ENCODE data around the gene AGR3. TPM values are rescaled to one million over a fixed set of nuclear protein-coding genes. Genes with fewer than 3 reads are reported as not detected.

Gene AGR3
- total and polyA plus RNA-seq, 2 experiments from 2014 or later = 51.0 to 74.3 TPM

GRCh38 chr7:16918288-16918895 lies 36.6 kb upstream of the AGR3 start:
- 49% methylated on average over 6 of the region's 6 CpGs for WGBS (ENCODE audit: low lambda C conversion rate, missing lambda C conversion rate)
- TF ChIP-seq, protein P1, sequence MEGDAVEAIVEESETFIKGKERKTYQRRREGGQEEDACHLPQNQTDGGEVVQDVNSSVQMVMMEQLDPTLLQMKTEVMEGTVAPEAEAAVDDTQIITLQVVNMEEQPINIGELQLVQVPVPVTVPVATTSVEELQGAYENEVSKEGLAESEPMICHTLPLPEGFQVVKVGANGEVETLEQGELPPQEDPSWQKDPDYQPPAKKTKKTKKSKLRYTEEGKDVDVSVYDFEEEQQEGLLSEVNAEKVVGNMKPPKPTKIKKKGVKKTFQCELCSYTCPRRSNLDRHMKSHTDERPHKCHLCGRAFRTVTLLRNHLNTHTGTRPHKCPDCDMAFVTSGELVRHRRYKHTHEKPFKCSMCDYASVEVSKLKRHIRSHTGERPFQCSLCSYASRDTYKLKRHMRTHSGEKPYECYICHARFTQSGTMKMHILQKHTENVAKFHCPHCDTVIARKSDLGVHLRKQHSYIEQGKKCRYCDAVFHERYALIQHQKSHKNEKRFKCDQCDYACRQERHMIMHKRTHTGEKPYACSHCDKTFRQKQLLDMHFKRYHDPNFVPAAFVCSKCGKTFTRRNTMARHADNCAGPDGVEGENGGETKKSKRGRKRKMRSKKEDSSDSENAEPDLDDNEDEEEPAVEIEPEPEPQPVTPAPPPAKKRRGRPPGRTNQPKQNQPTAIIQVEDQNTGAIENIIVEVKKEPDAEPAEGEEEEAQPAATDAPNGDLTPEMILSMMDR (IDR thresholded peaks at IDR 0.05; ENCODE audit: poor library complexity) = peak; percentile 82
- TF ChIP-seq EZH2 (IDR thresholded peaks at IDR 0.05; ENCODE audit: borderline replicate concordance) = no peak
- peaks cover 38% of the 10 kb centered on the region for H3K4me1 ChIP-seq (ENCODE audit: insufficient read depth)

GRCh38 chr7:16916738-16917137 lies 35.0 kb upstream of the AGR3 start:
- H3K4me1 ChIP-seq (ENCODE audit: insufficient read depth) = peaks cover 36% of the 10 kb centered on the region
- H3K9me2 ChIP-seq (replicated peaks; ENCODE audit: insufficient read depth) = no peaks in the 10 kb centered on the region
- no peak overlapping the region for H2AFZ ChIP-seq
- no peak overlapping the region for H3K4me3 ChIP-seq
- H3K79me2 ChIP-seq = no peaks in the 10 kb centered on the region
- no peaks in the 10 kb centered on the region for H3K36me3 ChIP-seq (replicated peaks; ENCODE audit: insufficient read depth, low read depth)
- no peaks in the 10 kb centered on the region for H3K9me3 ChIP-seq (ENCODE audit: low read depth)
- 98% methylated on average over 5 of the region's 5 CpGs for WGBS (ENCODE audit: low lambda C conversion rate, missing lambda C conversion rate)
- peak overlapping the region; percentile 29 for H3K4me2 ChIP-seq
- no peaks in the 10 kb centered on the region for H4K20me1 ChIP-seq (ENCODE audit: insufficient read depth, poor library complexity, severe bottlenecking)
- DNase-seq (ENCODE audit: low spot score) = no peak
- no peaks in the 10 kb centered on the region for H3K27me3 ChIP-seq
- TF ChIP-seq, protein P1 (IDR thresholded peaks at IDR 0.05; ENCODE audit: poor library complexity) = no peak
- TF ChIP-seq EZH2phosphoT487 (IDR thresholded peaks at IDR 0.05; ENCODE audit: low read depth, severe bottlenecking, unreplicated experiment) (no peak), EZH2 (IDR thresholded peaks at IDR 0.05; ENCODE audit: borderline replicate concordance) (no peak)
- H3K27ac ChIP-seq = peak overlapping the region; percentile 54

More at GRCh38 chr7:16918288-16918895, 36.6 kb upstream of the AGR3 start:
- H3K9me3 ChIP-seq (ENCODE audit: low read depth) = no peaks in the 10 kb centered on the region
- H2AFZ ChIP-seq = no peak overlapping the region
- no peaks in the 10 kb centered on the region for H3K36me3 ChIP-seq (replicated peaks; ENCODE audit: insufficient read depth, low read depth)
- peak overlapping the region; percentile 54 for H3K27ac ChIP-seq
- no peak overlapping the region for H3K4me3 ChIP-seq
- no peak overlapping the region for H3K4me2 ChIP-seq
- no peaks in the 10 kb centered on the region for H4K20me1 ChIP-seq (ENCODE audit: insufficient read depth, poor library complexity, severe bottlenecking)
- DNase-seq (ENCODE audit: low spot score) = peak; percentile 65
- no peaks in the 10 kb centered on the region for H3K79me2 ChIP-seq
- no peaks in the 10 kb centered on the region for H3K27me3 ChIP-seq
- H3K9me2 ChIP-seq (replicated peaks; ENCODE audit: insufficient read depth) = no peaks in the 10 kb centered on the region

GRCh38 chr7:16916105-16916639 lies 34.4 kb upstream of the AGR3 start:
- H3K36me3 ChIP-seq (replicated peaks; ENCODE audit: insufficient read depth, low read depth) = no peaks in the 10 kb centered on the region
- peak overlapping the region; percentile 29 for H3K4me2 ChIP-seq
- no peaks in the 10 kb centered on the region for H4K20me1 ChIP-seq (ENCODE audit: insufficient read depth, poor library complexity, severe bottlenecking)
- no peak overlapping the region for H2AFZ ChIP-seq
- no peak overlapping the region for H3K4me3 ChIP-seq
- no peaks in the 10 kb centered on the region for H3K9me3 ChIP-seq (ENCODE audit: low read depth)
- DNase-seq (ENCODE audit: low spot score) = peak; percentile 61
- H3K4me1 ChIP-seq (ENCODE audit: insufficient read depth) = peaks cover 30% of the 10 kb centered on the region
- H3K27ac ChIP-seq = peak overlapping the region; percentile 54
- WGBS (ENCODE audit: low lambda C conversion rate, missing lambda C conversion rate) = 70% methylated on average over 1 of the region's 1 CpG
- H3K9me2 ChIP-seq (replicated peaks; ENCODE audit: insufficient read depth) = no peaks in the 10 kb centered on the region
- no peaks in the 10 kb centered on the region for H3K27me3 ChIP-seq
- TF ChIP-seq, protein P1 (IDR thresholded peaks at IDR 0.05; ENCODE audit: poor library complexity) = no peak
- TF ChIP-seq EZH2 (IDR thresholded peaks at IDR 0.05; ENCODE audit: borderline replicate concordance) (no peak), EZH2phosphoT487 (IDR thresholded peaks at IDR 0.05; ENCODE audit: low read depth, severe bottlenecking, unreplicated experiment) (no peak)
- H3K79me2 ChIP-seq = no peaks in the 10 kb centered on the region
